ENCODE results near the gene TCAIM.
"Not testable (repeated sequence)": the region's sequence is repeated elsewhere in the genome, so short reads cannot be mapped to it uniquely, and the experiment has no call there.

TCAIM gene

DNA sequence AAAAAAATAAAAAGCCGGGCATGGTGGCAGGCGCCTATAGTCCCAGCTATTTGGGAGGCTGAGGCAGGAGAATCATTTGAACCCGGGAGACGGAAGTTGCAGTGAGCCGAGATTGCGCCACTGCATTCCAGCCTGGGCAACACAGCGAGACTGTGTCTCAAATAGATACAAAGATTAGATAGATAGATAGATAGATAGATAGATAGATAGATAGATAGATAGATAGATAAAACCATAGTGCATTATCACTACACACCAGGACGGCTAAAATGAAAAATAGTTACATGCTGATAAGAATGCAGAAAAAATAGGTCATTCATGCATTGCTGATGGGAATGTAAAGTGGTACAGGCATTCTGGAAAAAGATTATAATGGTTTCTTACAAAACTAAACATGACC is 59.7 kb downstream of the TCAIM start:
- H3K27ac ChIP-seq (ENCODE audit: low read depth, low read length); H3K4me3 ChIP-seq (ENCODE audit: low read depth in 1 of 2, low read length in 2 of 2); H3K9ac ChIP-seq (ENCODE audit: low read length); H3K4me1 ChIP-seq (ENCODE audit: insufficient read depth, low read length); H3K27me3 ChIP-seq (ENCODE audit: control insufficient read depth in 1 of 2, insufficient read depth in 2 of 2, low read length in 2 of 2); H3K9me3 ChIP-seq (ENCODE audit: low read length): not testable (repeated sequence)
- peaks cover 19% of the 10 kb centered on the region for H3K36me3 ChIP-seq (ENCODE audit: insufficient read depth, low read length)

DNA sequence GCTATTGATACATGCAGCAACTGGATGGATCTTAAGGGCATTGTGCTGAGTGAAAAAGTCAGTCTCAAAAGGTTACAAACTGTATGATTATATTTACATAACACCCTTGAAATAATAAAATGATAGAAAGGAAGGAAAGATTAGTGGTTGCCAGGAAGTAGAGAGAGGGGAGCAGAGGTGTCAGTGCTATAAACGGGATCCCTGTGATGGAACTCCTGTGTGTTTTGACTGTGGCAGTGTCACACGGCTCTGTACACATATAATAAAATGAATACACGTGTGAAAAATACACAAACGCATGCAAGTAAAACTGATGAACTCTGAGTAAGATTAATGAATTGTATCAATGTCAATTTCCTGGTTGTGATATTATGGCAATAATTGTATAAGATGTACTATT is 60.3 kb downstream of the TCAIM start:
- Histone ChIP-seq H3K27me3 (ENCODE audit: control insufficient read depth in 1 of 2, insufficient read depth in 2 of 2, low read length in 2 of 2) (no peaks in the 10 kb centered on the region), H3K4me1 (ENCODE audit: insufficient read depth, low read length) (no peaks in the 10 kb centered on the region), H3K36me3 (ENCODE audit: insufficient read depth, low read length) (peaks cover 19% of the 10 kb centered on the region), H3K9me3 (ENCODE audit: low read length) (no peaks in the 10 kb centered on the region), H3K27ac (ENCODE audit: low read depth, low read length) (no peak overlapping the region), H3K4me3 (ENCODE audit: low read depth in 1 of 2, low read length in 2 of 2) (no peak overlapping the region), H3K9ac (ENCODE audit: low read length) (no peak overlapping the region)

DNA sequence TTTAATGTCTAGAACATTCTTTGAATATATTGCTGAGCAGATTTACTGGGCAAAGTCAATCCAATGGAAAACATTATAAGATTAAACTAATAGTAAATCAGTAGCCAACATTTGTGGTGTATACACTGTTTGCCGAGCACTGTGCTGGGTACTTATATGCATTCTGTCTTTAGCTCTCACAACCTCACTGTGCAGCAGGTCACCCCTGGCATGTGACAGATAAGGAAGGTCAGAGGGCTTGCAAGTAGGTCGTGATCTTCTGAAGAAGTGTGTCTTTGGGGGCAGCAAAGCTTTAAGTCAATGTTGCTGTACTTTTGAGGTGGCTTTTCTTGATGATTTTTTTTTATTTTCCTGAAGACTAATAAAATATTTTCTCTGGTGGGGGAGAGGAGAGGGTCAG is 62.2 kb downstream of the TCAIM start:
- H3K4me3 ChIP-seq (ENCODE audit: low read depth in 1 of 2, low read length in 2 of 2) = no peak overlapping the region
- no peak overlapping the region for H3K27ac ChIP-seq (ENCODE audit: low read depth, low read length)
- H3K27me3 ChIP-seq (ENCODE audit: control insufficient read depth in 1 of 2, insufficient read depth in 2 of 2, low read length in 2 of 2) = no peaks in the 10 kb centered on the region
- no peaks in the 10 kb centered on the region for H3K4me1 ChIP-seq (ENCODE audit: insufficient read depth, low read length)
- peaks cover 19% of the 10 kb centered on the region for H3K36me3 ChIP-seq (ENCODE audit: insufficient read depth, low read length)
- H3K9me3 ChIP-seq (ENCODE audit: low read length) = no peaks in the 10 kb centered on the region
- H3K9ac ChIP-seq (ENCODE audit: low read length) = no peak overlapping the region

DNA sequence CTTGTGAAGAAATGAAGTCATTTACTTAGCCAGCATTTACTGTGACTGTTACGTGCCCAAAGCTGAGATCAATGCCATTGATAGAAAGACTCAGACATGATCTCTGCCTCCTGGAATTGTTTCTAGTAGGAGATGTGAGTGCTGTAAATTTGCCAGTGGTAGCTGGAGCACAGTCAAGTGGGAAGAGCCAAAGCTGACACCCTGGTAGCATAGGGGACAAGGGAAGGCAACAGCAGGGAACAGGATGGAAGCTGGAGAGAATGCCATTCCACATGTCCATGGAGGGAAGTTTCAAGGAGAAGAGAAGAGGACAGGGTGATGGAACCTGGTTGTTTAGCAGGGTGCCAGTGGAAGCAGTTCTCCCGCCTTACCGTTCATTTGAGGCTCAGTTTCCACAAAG is 64.0 kb downstream of the TCAIM start:
- H3K27ac ChIP-seq (ENCODE audit: low read depth, low read length) = no peak overlapping the region
- no peak overlapping the region for H3K4me3 ChIP-seq (ENCODE audit: low read depth in 1 of 2, low read length in 2 of 2)
- no peak overlapping the region for H3K9ac ChIP-seq (ENCODE audit: low read length)
- H3K9me3 ChIP-seq (ENCODE audit: low read length) = no peaks in the 10 kb centered on the region
- peaks cover 8% of the 10 kb centered on the region for H3K36me3 ChIP-seq (ENCODE audit: insufficient read depth, low read length)
- no peaks in the 10 kb centered on the region for H3K4me1 ChIP-seq (ENCODE audit: insufficient read depth, low read length)
- no peaks in the 10 kb centered on the region for H3K27me3 ChIP-seq (ENCODE audit: control insufficient read depth in 1 of 2, insufficient read depth in 2 of 2, low read length in 2 of 2)

DNA sequence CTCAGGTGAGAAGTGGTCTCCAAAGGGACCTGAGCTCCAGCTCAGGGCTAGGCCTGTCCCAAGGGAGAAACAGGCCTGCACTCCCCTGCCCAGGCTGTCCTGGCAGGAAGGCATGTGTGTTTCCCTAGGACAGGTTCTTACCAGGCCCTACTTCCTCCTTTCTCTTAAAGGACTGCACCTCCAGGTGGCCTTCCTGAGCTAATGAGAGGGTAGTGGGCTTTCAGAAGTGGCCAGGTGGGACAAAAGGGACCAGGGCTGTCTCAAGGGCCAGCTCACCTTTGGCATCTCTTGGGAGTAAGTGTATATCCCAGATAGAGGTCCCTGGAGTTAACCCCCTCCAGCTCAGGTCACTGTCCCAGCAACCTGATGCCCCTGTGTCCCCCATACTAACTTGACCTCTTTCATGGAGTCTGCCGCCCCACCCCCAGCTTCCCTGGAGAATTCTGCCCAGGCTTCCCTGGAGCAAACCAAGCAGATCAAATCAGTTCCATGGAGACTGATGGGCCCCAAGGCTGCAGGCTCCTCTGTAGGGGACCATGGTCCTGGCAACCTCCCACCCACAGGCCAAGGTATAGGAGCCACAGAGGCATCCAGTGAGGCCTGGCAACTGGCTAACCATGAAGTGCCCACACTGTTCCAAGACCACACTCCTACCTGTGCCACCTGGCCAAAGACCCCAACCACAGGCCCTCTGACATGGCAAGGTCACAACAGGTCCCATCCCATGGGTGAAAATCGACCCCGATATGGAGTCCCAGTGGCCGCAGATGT is 71.3 kb downstream of the TCAIM start:
- H3K36me3 ChIP-seq (ENCODE audit: insufficient read depth, low read length) = no peaks in the 10 kb centered on the region
- H3K4me1 ChIP-seq (ENCODE audit: insufficient read depth, low read length) = no peaks in the 10 kb centered on the region
- no peak overlapping the region for H3K4me3 ChIP-seq (ENCODE audit: low read depth in 1 of 2, low read length in 2 of 2)
- H3K27ac ChIP-seq (ENCODE audit: low read depth, low read length) = no peak overlapping the region
- no peak overlapping the region for H3K9ac ChIP-seq (ENCODE audit: low read length)
- H3K9me3 ChIP-seq (ENCODE audit: low read length) = no peaks in the 10 kb centered on the region
- no peaks in the 10 kb centered on the region for H3K27me3 ChIP-seq (ENCODE audit: control insufficient read depth in 1 of 2, insufficient read depth in 2 of 2, low read length in 2 of 2)

DNA sequence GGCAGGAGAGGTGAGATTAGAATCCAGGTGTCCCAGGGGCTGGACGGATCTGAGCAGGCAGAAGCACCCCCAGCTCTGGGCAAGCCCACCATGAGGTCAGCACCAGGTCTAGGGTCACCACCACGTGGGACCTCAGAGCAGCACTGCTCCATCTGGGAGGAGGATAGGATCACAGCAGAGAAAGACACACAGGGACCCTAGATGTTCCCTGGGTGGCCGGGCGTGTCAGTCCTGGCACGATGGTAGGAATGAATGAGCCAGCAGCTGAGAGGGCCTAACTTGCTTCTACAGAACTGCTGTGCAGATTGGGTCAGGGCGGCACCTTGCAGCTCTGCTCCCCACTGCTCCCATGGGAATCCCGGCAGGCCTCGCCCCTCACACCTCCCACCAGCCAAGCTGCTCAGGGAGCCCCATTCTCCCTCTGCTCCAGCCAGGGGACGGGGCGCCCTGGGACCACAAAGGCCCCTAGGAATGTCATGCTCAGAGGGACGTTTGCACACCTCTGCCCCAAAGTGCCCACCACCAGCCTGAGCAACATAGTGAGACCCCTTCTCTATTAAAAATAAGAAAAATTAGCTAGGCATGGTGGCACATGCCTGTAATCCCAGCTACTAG is 72.6 kb downstream of the TCAIM start:
- Histone ChIP-seq H3K4me3 (ENCODE audit: low read depth in 1 of 2, low read length in 2 of 2) (no peak overlapping the region), H3K27me3 (ENCODE audit: control insufficient read depth in 1 of 2, insufficient read depth in 2 of 2, low read length in 2 of 2) (no peaks in the 10 kb centered on the region), H3K9ac (ENCODE audit: low read length) (no peak overlapping the region), H3K4me1 (ENCODE audit: insufficient read depth, low read length) (no peaks in the 10 kb centered on the region), H3K27ac (ENCODE audit: low read depth, low read length) (no peak overlapping the region), H3K9me3 (ENCODE audit: low read length) (no peaks in the 10 kb centered on the region), H3K36me3 (ENCODE audit: insufficient read depth, low read length) (no peaks in the 10 kb centered on the region)

DNA sequence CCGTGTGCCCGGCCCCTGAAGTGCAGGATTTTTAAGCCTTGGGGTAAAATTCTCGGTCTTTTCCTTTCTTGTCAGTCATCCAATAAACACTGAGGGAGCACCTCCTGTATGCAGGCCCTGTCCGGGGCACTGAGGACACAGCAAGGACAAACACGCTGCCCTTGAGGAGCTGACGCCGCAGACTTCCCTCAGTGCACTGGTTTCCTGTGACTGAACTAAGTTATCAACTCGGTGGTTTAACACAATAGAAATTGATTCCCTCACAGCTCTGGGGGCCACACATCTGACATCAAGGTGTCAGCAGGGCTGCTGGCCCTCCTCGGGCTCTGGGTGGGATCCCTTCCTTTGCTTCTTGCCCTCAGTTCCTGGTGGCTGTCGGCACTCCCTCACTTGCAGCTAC is 73.8 kb downstream of the TCAIM start:
- no peak overlapping the region for H3K4me3 ChIP-seq (ENCODE audit: low read depth in 1 of 2, low read length in 2 of 2)

DNA sequence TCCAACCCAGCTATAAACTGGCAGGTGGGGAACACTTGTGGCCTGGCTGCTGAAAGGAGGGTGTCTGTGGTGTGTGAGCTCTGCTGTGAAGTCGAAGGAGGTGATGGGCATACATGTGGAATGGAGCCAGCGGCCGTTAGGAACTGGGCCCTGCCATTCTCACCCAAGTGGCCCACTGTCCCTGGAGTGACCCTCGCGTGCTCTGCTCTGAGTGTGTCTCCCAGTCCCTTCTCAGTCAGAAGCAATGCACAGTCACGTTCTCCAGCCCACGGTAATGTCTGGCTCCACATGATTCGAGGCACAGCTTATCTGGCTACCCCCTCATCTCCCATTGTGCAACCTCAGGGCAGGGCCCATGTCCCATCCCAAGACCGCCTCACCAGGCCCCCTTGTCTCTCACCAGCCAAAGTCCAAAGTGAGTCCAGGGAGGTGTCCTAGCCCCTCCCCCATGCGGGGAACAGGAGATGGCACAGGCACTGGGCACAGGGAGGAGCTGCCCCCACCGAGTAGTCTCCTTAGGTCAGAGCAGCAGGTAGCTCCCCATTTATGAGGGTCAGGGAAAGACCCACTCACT is 76.0 kb downstream of the TCAIM start:
- Histone ChIP-seq H3K27me3 (ENCODE audit: control insufficient read depth in 1 of 2, insufficient read depth in 2 of 2, low read length in 2 of 2) (no peaks in the 10 kb centered on the region), H3K9me3 (ENCODE audit: low read length) (no peaks in the 10 kb centered on the region), H3K9ac (ENCODE audit: low read length) (no peak overlapping the region), H3K4me1 (ENCODE audit: insufficient read depth, low read length) (no peaks in the 10 kb centered on the region), H3K36me3 (ENCODE audit: insufficient read depth, low read length) (no peaks in the 10 kb centered on the region), H3K27ac (ENCODE audit: low read depth, low read length) (no peak overlapping the region), H3K4me3 (ENCODE audit: low read depth in 1 of 2, low read length in 2 of 2) (no peak overlapping the region)

More for the DNA sequence above, 73.8 kb downstream of the TCAIM start:
- Histone ChIP-seq H3K27me3 (ENCODE audit: control insufficient read depth in 1 of 2, insufficient read depth in 2 of 2, low read length in 2 of 2) (no peaks in the 10 kb centered on the region), H3K9ac (ENCODE audit: low read length) (no peak overlapping the region), H3K9me3 (ENCODE audit: low read length) (no peaks in the 10 kb centered on the region), H3K36me3 (ENCODE audit: insufficient read depth, low read length) (no peaks in the 10 kb centered on the region), H3K27ac (ENCODE audit: low read depth, low read length) (no peak overlapping the region), H3K4me1 (ENCODE audit: insufficient read depth, low read length) (no peaks in the 10 kb centered on the region)

DNA sequence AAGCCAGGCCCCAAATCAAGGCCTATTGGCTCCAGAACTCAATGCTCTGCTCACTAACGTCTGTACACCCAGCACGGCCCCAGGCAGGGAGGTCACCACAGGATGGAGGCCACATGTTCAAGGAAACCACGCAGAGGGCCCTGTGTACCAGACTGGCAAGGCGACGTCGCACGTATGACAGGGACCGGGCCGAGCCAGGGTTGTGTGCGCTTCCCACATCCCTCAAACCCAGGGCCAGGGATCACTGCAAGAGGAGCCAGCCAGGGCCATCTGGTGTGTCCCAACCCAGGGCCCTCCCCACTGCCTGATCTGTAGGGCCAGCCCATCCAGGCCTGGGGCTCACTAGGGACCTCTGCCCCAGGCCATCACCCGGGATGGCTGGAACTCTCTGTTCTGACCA is 76.9 kb downstream of the TCAIM start:
- Histone ChIP-seq H3K4me1 (ENCODE audit: insufficient read depth, low read length) (no peaks in the 10 kb centered on the region), H3K9ac (ENCODE audit: low read length) (no peak overlapping the region), H3K36me3 (ENCODE audit: insufficient read depth, low read length) (no peaks in the 10 kb centered on the region), H3K27me3 (ENCODE audit: control insufficient read depth in 1 of 2, insufficient read depth in 2 of 2, low read length in 2 of 2) (no peaks in the 10 kb centered on the region), H3K9me3 (ENCODE audit: low read length) (no peaks in the 10 kb centered on the region), H3K27ac (ENCODE audit: low read depth, low read length) (no peak overlapping the region), H3K4me3 (ENCODE audit: low read depth in 1 of 2, low read length in 2 of 2) (no peak overlapping the region)

DNA sequence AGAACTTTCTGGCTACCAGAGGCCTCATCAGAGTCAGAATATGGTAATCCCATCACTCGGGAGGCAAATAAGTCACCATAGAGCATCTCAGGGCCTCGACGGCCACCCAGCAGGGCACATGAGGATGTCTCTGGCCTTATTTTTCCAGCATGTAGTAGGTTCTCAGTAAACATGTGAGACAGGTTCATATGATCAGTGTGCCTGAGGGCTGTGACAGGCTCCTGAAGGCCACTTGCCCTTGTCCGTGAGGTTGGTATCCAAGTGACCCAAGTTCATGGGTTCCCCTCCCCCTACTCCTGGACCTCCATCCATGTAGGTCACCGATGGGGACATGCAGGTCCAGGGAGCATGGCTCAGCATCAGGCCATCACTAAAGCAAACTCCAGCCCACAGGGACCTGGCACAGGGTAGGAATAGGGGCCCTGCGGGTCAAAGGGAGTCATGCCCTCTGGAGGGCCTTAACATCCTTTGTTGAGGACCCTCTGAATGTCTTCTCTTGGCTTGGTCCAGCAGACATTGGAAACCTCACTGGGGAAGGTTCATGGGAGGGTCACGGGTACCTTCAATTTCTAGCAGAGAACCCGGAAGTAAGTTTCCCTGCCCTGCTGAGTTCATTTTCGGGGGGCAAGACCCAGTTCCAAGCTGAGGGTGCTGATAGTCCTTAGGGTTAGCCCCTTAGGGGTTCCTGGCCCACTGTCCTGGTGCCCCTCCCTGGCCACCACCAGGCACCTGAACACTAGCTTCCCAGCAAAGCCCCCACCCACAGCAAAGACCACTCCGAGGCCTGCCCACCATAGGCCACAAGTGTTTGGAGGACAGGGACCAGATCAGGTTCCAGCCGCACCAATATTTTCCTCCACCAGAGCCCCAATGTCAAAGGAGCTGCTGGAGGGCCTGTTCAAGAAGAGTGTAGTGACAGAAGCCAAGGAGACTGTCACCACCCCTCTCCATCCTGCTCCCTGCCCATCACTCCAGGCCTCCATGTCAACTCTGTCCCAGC is 77.8 kb downstream of the TCAIM start:
- H3K9ac ChIP-seq (ENCODE audit: low read length) = no peak overlapping the region
- H3K9me3 ChIP-seq (ENCODE audit: low read length) = no peaks in the 10 kb centered on the region
- no peaks in the 10 kb centered on the region for H3K4me1 ChIP-seq (ENCODE audit: insufficient read depth, low read length)
- no peaks in the 10 kb centered on the region for H3K27me3 ChIP-seq (ENCODE audit: control insufficient read depth in 1 of 2, insufficient read depth in 2 of 2, low read length in 2 of 2)
- no peaks in the 10 kb centered on the region for H3K36me3 ChIP-seq (ENCODE audit: insufficient read depth, low read length)
- no peak overlapping the region for H3K27ac ChIP-seq (ENCODE audit: low read depth, low read length)
- no peak overlapping the region for H3K4me3 ChIP-seq (ENCODE audit: low read depth in 1 of 2, low read length in 2 of 2)

DNA sequence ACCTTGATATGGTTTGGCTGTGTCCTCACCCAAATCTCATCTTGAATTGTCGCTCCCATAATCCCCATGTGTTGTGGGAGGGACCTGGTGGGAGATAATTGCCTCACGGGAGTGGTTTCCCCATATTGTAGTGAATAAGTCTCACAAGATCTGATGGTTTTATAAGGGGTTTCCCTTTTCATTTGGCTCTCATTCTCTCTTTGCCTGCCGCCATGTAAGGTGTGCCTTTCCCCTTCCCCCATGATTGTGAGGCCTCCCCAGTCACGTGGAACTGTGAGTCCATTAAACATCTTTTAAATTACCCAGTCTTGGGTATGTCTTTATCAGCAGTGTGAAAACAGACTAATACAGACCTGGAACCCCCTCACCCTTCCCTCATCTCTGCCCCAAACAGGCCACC is 79.6 kb downstream of the TCAIM start:
- not testable (repeated sequence) for H3K9ac ChIP-seq (ENCODE audit: low read length); H3K36me3 ChIP-seq (ENCODE audit: insufficient read depth, low read length)

More for the DNA sequence above, 79.6 kb downstream of the TCAIM start:
- H3K27ac ChIP-seq (ENCODE audit: low read depth, low read length); H3K4me3 ChIP-seq (ENCODE audit: low read depth in 1 of 2, low read length in 2 of 2); H3K4me1 ChIP-seq (ENCODE audit: insufficient read depth, low read length); H3K27me3 ChIP-seq (ENCODE audit: control insufficient read depth in 1 of 2, insufficient read depth in 2 of 2, low read length in 2 of 2); H3K9me3 ChIP-seq (ENCODE audit: low read length): not testable (repeated sequence)

All from muscle layer of colon (tissue), 2 donors.